Activated naive CD4-positive, alpha-beta T cell treated with anti-CD3 and anti-CD28 coated beads, Interleukin-2, amount 50 U/mL, for 24 hours (primary cell): ENCODE measurements around the gene FUZ.

Source experiments
- H3K27ac Mint-ChIP-seq: one replicate; pipeline ENCODE4 v1.8.0; 2021; ENCODE audit warnings: mild to moderate bottlenecking, mixed read lengths
- H3K27me3 Mint-ChIP-seq: one replicate; pipeline ENCODE4 v1.8.0; 2021; ENCODE audit warnings: mixed read lengths
- H3K36me3 Mint-ChIP-seq: one replicate; pipeline ENCODE4 v1.8.0; 2021; ENCODE audit warnings: mixed read lengths
- H3K4me1 Mint-ChIP-seq: one replicate; pipeline ENCODE4 v1.8.0; 2021; ENCODE audit warnings: mixed read lengths
- H3K4me3 Mint-ChIP-seq: one replicate; pipeline ENCODE4 v1.8.0; 2021; ENCODE audit warnings: mild to moderate bottlenecking, mixed read lengths
- H3K9me3 Mint-ChIP-seq: one replicate; pipeline ENCODE4 v1.8.0; 2021; ENCODE audit warnings: mixed read lengths

FUZ gene

DNA sequence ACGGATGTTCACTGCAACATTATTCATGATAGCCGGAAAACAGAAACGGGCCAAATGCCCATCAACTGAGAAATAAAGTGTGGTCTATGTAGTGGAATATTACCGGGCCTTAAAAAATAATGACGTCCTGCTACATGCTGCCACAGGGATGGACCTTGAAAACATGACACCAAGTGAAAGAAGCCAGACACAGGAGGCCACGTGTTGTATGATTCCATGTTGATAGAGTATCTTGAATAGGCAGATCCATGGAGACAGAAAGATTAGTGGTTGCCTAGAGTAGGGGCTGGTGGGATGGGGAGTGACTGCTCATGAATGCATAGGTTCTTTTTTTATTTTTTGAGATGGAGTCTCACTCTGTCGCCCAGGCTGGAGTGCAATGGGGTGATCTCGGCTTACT is 42.6 kb downstream of the FUZ start:
- H3K4me3 Mint-ChIP-seq: no peak overlapping the region
- peak overlapping the region; percentile 49 for H3K27ac Mint-ChIP-seq

DNA sequence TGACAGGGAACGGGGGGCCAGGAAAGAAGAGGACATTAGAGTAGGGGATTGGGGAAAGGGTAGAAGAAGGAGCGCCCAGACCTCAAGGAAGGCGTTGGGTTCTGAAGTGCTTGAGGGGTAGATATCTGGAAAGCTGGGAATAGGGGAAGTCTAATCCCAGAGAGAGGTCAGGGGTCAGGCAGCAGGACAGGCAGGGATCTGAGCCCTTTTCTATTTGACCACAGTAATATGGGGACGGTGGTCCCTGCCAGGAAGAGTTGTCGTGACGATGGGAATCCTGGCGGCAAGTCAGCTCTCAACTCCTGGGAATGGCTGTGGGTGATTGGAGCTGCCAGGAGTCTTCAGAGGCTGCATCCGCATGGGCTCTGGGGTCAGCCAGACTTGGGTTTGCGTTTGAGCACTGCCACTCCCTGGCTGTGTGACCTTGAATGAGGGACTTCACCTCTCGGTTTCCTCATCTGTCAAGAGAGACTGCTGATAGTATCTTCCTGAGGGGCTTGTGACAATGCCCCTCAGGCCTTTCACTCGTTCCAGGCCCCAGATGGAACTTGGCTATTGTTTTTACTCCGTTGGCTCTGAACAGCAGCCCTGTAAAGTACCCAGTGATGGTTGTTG is 45.0 kb downstream of the FUZ start:
- no peaks in the 10 kb centered on the region for H3K27me3 Mint-ChIP-seq
- no peaks in the 10 kb centered on the region for H3K36me3 Mint-ChIP-seq
- H3K4me3 Mint-ChIP-seq: peak overlapping the region; percentile 93
- no peaks in the 10 kb centered on the region for H3K9me3 Mint-ChIP-seq
- H3K4me1 Mint-ChIP-seq: peaks cover 38% of the 10 kb centered on the region
- H3K27ac Mint-ChIP-seq: peak overlapping the region; percentile 76

More for the DNA sequence above, 42.6 kb downstream of the FUZ start:
- H3K36me3 Mint-ChIP-seq: peaks cover 2% of the 10 kb centered on the region
- H3K4me1 Mint-ChIP-seq: peaks cover 46% of the 10 kb centered on the region
- no peaks in the 10 kb centered on the region for H3K27me3 Mint-ChIP-seq
- no peaks in the 10 kb centered on the region for H3K9me3 Mint-ChIP-seq

DNA sequence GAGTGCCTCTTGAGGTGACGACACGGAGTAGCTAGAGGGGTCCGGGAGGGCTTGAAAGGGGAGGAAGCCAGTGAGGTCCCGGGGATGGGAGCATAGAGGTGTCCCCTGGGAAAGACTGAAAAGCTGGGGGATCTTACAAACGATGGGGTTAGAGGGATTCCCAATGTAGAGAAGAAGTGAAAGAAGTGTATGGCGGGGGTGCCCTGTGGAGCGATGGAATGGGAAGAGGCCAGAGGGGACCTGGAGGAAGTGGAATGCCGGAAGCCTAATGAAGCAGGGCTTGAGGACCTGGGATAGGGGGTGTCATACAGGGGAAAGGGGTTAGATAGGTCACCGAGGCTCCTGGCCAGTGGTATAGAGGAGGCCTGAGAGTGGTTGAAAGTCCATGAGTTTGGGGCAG is 45.7 kb downstream of the FUZ start:
- no peaks in the 10 kb centered on the region for H3K27me3 Mint-ChIP-seq
- H3K4me3 Mint-ChIP-seq: peak overlapping the region; percentile 93
- H3K27ac Mint-ChIP-seq: peak overlapping the region; percentile 76
- H3K4me1 Mint-ChIP-seq: peaks cover 34% of the 10 kb centered on the region
- no peaks in the 10 kb centered on the region for H3K36me3 Mint-ChIP-seq
- H3K9me3 Mint-ChIP-seq: no peaks in the 10 kb centered on the region

DNA sequence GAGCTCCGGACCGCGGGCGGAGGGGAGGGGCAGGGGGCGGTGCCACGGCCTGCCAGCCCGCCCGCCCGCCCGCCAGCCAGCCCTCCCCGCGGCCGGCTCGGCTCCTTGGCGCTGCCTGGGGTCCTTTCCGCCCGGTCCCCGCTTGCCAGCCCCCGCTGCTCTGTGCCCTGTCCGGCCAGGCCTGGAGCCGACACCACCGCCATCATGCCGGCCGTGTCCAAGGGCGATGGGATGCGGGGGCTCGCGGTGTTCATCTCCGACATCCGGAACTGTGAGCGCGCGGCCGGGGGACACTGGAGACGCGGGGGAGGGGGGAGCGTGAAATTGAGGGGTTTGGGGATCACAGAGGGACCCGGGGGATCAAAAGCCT is 46.2 kb downstream of the FUZ start, which contains the start of gene AP2A1:
TSS of gene AP2A1 (plus strand) at position 72 of the 370 bp plus-strand sequence. CDS start at position 205, 133 bp downstream.
- Mint-ChIP-seq H3K27ac (peak within 1 kb of the TSS; percentile 95), H3K4me3 (peak within 1 kb of the TSS; percentile 93), H3K36me3 (no peaks in the 10 kb centered on the region), H3K27me3 (no peaks in the 10 kb centered on the region), H3K4me1 (peaks cover 34% of the 10 kb centered on the region), H3K9me3 (no peaks in the 10 kb centered on the region)

DNA sequence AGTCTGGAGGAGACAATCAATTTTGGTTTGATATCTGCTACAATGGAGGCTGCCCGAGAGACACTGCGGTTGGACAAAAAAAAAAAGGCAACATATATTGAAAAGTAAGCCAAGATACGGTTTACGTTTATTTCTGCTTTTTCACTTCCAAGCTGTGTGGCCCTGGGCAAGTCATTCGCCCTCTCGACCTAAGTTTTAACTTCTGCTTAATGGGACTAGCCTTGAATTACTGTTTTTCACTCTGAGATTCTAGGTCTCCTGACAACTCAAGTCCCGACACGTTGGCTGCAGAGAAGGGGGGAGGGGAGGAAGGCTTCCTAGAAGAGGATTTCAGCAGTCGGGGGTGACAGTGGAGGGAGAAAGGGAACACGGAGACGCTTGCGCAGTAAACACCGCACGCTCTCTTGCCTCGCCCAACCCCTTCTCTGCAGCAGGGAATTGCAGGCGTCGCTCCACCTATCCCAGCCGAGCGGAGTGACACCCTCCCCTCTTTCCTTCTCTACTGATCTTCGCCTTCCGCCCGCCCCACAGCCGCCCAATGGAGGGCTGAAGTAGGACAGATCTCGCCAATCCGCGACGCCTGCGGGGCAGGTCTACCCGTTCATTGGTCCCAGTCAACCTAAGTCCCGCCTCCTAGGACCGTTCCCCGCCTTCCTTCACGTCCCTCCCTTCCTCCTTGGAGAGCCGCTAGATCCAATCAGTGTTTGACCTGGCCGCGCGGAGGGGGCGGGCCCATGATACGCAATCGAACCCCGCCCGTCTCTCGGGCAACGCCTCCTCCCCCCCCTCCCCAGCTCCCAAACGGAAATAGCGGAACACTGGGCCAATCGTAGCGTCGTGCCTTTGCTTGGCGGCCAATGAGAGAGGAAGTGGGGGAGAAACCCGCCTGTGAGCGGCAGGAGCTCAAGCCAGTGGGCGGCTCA is 46.8 kb downstream of the FUZ start:
- no peaks in the 10 kb centered on the region for H3K36me3 Mint-ChIP-seq
- H3K27ac Mint-ChIP-seq: peak overlapping the region; percentile 95
- H3K4me1 Mint-ChIP-seq: peaks cover 34% of the 10 kb centered on the region
- no peaks in the 10 kb centered on the region for H3K9me3 Mint-ChIP-seq
- no peaks in the 10 kb centered on the region for H3K27me3 Mint-ChIP-seq
- peak overlapping the region; percentile 93 for H3K4me3 Mint-ChIP-seq

DNA sequence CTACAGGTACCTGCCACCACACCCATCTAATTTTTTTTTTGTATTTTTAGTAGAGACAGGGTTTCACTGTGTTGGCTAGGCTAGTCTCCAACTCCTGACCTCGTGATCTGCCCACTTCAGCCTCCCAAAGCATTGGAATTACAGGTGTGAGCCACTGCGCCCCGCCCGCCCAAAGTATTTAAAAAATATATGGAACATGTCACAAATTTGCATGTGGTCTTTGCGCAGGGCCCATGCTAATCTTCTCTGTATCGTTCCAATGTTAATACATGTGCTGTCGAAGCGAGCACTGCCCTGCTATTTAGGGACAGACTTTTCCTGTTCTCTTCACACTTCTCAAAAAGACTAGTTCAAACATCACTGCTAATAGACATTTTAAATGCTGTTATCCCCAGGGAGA is 48.8 kb downstream of the FUZ start:
- Mint-ChIP-seq H3K9me3 (no peaks in the 10 kb centered on the region), H3K36me3 (no peaks in the 10 kb centered on the region), H3K27ac (no peak overlapping the region)

DNA sequence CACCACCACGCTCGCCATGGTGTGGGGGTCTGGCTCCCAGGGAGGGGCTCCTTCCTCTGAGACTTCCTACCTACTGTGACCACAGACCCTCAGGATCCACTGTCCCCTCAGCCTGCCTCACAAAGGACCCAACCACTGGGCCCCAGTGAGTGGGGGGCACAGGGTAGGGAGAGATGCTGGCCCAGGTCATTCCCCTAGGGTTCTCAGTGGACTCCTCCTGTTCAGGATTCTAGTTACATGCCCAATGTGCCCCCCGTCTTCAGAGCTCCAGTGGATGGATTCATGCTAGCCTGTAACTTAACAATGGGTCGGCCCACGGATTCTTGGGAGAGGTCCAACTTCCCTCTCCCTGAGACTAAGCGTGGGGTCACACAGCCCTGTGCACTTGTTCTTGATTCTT is 49.9 kb downstream of the FUZ start, which contains the start of gene TSKS:
TSS of gene TSKS (minus strand) at position 77 of the 400 bp plus-strand sequence. CDS start at position 18, 59 bp downstream.
- Mint-ChIP-seq H3K4me1 (peaks cover 18% of the 10 kb centered on the region), H3K27me3 (no peaks in the 10 kb centered on the region), H3K27ac (no peak within 1 kb of the TSS), H3K9me3 (no peaks in the 10 kb centered on the region), H3K4me3 (no peak within 1 kb of the TSS), H3K36me3 (no peaks in the 10 kb centered on the region)

More for the DNA sequence above, 48.8 kb downstream of the FUZ start:
- Mint-ChIP-seq H3K4me1 (peaks cover 27% of the 10 kb centered on the region), H3K27me3 (no peaks in the 10 kb centered on the region), H3K4me3 (peak overlapping the region; percentile 44)

DNA sequence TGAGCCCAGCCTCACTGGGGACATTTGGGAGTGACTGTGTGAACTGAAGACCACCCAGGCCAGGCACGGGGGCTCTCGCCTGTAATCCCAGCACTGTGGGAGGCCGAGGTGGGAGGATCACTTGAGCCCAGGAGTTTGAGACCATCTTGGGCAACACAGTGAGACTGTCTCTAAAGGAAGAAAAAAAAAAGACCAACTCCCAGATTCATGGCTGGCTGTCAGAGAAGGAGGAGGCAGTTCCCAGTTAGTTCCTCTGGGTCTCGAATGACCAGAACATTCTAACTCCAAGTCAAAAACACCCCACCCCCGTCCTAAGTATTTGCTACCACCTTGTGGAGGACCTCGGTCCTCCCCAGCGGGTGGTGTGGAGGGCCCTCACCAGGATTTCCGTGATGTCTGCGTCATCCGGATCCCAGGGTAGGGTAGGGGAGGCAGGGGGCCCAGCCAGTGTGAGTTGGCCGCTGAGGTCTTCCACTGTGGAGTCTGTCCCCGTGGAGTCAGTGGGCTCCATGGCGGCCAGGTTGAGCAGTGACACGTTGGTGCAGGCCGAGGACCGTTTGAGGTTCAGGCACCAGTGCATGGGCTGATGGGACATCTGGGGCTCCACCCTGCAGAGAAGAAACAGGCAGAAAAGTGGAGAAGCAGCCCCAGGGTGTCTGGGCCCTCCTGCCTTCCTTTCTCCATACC is 51.3 kb downstream of the FUZ start:
- H3K4me3 Mint-ChIP-seq: no peak overlapping the region
- H3K27ac Mint-ChIP-seq: no peak overlapping the region
- H3K36me3 Mint-ChIP-seq: no peaks in the 10 kb centered on the region
- H3K4me1 Mint-ChIP-seq: peaks cover 6% of the 10 kb centered on the region
- no peaks in the 10 kb centered on the region for H3K27me3 Mint-ChIP-seq
- no peaks in the 10 kb centered on the region for H3K9me3 Mint-ChIP-seq

DNA sequence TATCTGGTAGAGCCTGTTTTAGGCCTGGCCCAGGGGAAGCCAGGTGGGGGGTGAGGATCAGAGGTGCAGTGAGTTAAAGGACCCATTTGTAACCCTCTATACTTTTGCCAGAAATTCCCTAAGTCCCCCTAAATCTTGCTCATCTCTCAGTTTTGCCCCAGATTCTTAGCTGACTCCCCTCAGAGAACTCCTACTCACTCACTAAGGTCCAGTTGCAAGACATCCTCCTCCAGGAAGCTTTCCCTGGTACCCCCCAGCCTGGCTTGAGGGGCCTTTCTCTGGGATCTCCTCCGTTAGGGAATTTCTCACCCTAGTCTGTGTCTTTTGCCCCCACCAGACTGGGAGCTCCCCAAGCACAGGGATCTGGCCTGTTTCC is 51.9 kb downstream of the FUZ start:
- Mint-ChIP-seq H3K27ac (no peak overlapping the region), H3K4me3 (no peak overlapping the region), H3K36me3 (no peaks in the 10 kb centered on the region), H3K27me3 (no peaks in the 10 kb centered on the region), H3K4me1 (peaks cover 5% of the 10 kb centered on the region), H3K9me3 (no peaks in the 10 kb centered on the region)

DNA sequence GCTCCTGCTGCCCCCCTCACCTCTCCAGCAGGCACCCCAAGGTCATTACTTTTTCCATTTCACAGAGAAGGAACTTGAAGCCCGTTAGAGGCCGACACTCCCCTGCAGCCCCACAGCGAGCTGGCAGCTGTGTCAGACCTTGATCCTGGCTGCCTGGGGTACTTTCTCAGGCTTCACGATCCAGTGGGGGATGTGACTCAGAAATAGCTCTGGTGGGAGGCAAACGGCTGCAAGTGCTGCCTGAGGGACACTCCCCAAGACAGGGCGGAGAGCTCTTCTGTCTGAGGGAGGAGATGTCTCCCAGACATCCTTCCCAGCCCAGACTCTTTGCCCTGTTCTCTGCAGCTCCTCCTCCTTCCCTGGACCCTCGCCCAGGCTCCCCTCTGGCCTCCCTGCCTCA is 54.8 kb downstream of the FUZ start:
- Mint-ChIP-seq H3K27me3 (no peaks in the 10 kb centered on the region), H3K9me3 (no peaks in the 10 kb centered on the region), H3K4me3 (no peak overlapping the region), H3K4me1 (no peaks in the 10 kb centered on the region), H3K27ac (no peak overlapping the region), H3K36me3 (no peaks in the 10 kb centered on the region)
